ENCODE measurements around the gene ZNRF2.
"Not testable (repeated sequence)": the region's sequence is repeated elsewhere in the genome, so short reads cannot be mapped to it uniquely, and the experiment has no call there.

Gene ZNRF2

DNA sequence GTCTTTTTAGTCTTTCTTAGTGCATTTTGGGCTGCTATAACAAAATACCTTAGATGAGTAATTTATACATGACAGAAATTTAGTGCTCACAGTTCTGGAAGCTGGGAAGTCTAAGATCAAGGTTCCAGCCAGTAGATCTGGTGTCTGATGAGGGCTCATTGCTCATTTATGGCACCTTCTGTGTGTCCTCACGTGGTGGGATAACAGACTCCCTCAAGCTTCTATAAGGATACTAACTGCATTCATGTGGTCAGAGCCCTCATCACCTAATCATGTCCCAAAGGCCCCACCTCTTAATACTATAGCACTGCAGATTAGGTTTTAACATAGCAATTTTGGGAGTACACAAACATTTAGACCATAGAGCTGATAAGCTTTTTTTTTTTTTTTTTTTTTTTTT lies 80.4 kb downstream of the ZNRF2 start:
- Histone ChIP-seq H3K27ac (ENCODE audit: low read length) (no peak overlapping the region), H3K9me3 (ENCODE audit: control insufficient read depth in 1 of 2, low read length in 2 of 2) (no peaks in the 10 kb centered on the region), H3K27me3 (ENCODE audit: low read depth, low read length) (no peaks in the 10 kb centered on the region), H3K4me1 (ENCODE audit: control insufficient read depth in 1 of 2, insufficient read depth in 2 of 2, low read length in 2 of 2) (no peaks in the 10 kb centered on the region), H3K36me3 (ENCODE audit: control insufficient read depth in 1 of 2, insufficient read depth in 2 of 2, low read length in 2 of 2) (no peaks in the 10 kb centered on the region), H3K4me3 (ENCODE audit: low read depth in 1 of 2, low read length in 2 of 2) (no peak overlapping the region)

DNA sequence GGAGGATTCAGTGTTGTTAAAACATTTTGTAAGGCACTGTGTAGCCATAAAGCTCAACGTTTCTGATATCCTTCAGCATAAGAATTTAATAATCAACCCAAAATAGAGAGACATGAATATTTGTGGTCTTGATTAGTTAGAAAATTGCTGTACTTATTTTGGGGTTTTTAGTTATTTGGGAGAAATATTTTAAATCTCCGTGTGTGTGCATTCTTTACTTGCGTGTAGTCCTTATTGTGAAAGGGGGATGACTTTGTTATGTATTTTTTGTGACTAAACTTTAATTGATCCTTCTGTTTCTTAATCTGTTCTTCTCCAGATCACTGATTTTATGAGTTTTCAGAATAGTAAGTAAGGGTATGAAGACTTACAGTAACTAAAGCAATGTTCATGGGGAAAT lies 81.2 kb downstream of the ZNRF2 start:
- no peaks in the 10 kb centered on the region for H3K4me1 ChIP-seq (ENCODE audit: control insufficient read depth in 1 of 2, insufficient read depth in 2 of 2, low read length in 2 of 2)
- H3K4me3 ChIP-seq (ENCODE audit: low read depth in 1 of 2, low read length in 2 of 2), result no peak overlapping the region
- H3K9me3 ChIP-seq (ENCODE audit: control insufficient read depth in 1 of 2, low read length in 2 of 2), result no peaks in the 10 kb centered on the region
- no peak overlapping the region for H3K27ac ChIP-seq (ENCODE audit: low read length)
- H3K27me3 ChIP-seq (ENCODE audit: low read depth, low read length), result no peaks in the 10 kb centered on the region
- H3K36me3 ChIP-seq (ENCODE audit: control insufficient read depth in 1 of 2, insufficient read depth in 2 of 2, low read length in 2 of 2), result no peaks in the 10 kb centered on the region

DNA sequence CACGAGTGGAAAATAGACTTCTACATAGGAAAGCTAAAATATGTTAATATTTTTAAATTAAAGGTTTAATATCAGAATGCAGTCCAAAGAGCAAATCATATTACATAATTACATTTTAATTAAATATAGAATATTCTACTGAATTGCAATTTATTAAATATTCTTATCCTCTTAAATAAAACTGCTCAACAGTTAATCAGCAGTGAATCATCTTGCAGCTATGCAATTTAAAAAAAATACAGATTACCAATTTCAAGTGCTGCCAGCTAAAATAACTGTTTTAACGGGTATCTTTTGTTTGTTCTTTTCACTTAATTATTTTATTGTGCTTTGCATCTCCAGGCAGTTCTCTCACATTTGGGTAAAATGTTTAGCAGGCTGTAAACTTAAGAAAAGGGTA lies 82.2 kb downstream of the ZNRF2 start:
- Histone ChIP-seq H3K4me3 (ENCODE audit: low read depth in 1 of 2, low read length in 2 of 2) (no peak overlapping the region), H3K36me3 (ENCODE audit: control insufficient read depth in 1 of 2, insufficient read depth in 2 of 2, low read length in 2 of 2) (peaks cover under 1 to 4% of the 10 kb centered on the region in 2 donors)

DNA sequence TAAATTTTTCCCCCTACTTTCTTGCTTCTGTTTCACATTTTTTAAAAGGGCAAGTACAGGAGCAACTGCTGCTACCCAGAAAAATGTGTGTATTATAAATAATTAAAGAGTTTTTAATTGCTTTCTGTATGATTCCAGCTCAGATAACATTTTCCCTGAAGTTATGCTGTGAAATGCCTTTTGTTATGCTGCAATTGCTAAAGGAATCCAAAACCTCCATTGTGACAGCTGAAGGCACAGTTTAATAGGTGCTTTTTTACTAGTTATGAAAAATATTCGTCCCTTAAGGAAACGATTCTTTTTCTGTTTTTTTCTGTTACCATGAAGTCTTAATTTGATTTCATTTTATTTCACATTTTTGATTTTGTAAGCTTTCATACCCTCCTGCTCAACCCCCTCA lies 83.2 kb downstream of the ZNRF2 start:
- Histone ChIP-seq H3K9me3 (ENCODE audit: control insufficient read depth in 1 of 2, low read length in 2 of 2) (no peaks in the 10 kb centered on the region), H3K4me1 (ENCODE audit: control insufficient read depth in 1 of 2, insufficient read depth in 2 of 2, low read length in 2 of 2) (no peaks in the 10 kb centered on the region), H3K4me3 (ENCODE audit: low read depth in 1 of 2, low read length in 2 of 2) (no peak overlapping the region), H3K36me3 (ENCODE audit: control insufficient read depth in 1 of 2, insufficient read depth in 2 of 2, low read length in 2 of 2) (peaks cover 4 to 7% of the 10 kb centered on the region in 2 donors), H3K27ac (ENCODE audit: low read length) (no peak overlapping the region), H3K27me3 (ENCODE audit: low read depth, low read length) (no peaks in the 10 kb centered on the region)

More for the DNA sequence above, 82.2 kb downstream of the ZNRF2 start:
- no peaks in the 10 kb centered on the region for H3K4me1 ChIP-seq (ENCODE audit: control insufficient read depth in 1 of 2, insufficient read depth in 2 of 2, low read length in 2 of 2)
- no peaks in the 10 kb centered on the region for H3K9me3 ChIP-seq (ENCODE audit: control insufficient read depth in 1 of 2, low read length in 2 of 2)
- H3K27me3 ChIP-seq (ENCODE audit: low read depth, low read length), result no peaks in the 10 kb centered on the region
- H3K27ac ChIP-seq (ENCODE audit: low read length), result no peak overlapping the region

DNA sequence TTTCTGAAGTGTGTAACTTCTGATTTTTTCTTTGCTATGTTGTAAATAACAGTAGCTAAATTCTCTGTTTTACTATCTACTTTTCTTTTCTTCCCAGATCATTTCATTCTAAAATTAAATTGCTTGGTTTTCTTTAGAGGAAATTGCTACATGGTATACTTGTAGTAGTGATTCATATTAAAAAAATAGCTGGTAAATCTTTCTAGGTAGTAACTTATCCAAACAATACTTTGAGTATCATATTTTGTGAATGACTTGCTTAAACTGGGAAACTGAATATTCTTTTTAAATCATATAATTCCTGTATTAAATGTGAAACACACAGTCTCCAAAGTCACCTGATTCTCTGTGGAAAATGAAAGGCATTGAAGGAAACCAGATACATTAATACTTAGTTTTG lies 85.5 kb downstream of the ZNRF2 start:
- Histone ChIP-seq H3K4me1 (ENCODE audit: control insufficient read depth in 1 of 2, insufficient read depth in 2 of 2, low read length in 2 of 2) (no peaks in the 10 kb centered on the region), H3K9me3 (ENCODE audit: control insufficient read depth in 1 of 2, low read length in 2 of 2) (no peaks in the 10 kb centered on the region), H3K36me3 (ENCODE audit: control insufficient read depth in 1 of 2, insufficient read depth in 2 of 2, low read length in 2 of 2) (peaks cover 4 to 7% of the 10 kb centered on the region in 2 donors), H3K27ac (ENCODE audit: low read length) (no peak overlapping the region), H3K4me3 (ENCODE audit: low read depth in 1 of 2, low read length in 2 of 2) (no peak overlapping the region), H3K27me3 (ENCODE audit: low read depth, low read length) (no peaks in the 10 kb centered on the region)

DNA sequence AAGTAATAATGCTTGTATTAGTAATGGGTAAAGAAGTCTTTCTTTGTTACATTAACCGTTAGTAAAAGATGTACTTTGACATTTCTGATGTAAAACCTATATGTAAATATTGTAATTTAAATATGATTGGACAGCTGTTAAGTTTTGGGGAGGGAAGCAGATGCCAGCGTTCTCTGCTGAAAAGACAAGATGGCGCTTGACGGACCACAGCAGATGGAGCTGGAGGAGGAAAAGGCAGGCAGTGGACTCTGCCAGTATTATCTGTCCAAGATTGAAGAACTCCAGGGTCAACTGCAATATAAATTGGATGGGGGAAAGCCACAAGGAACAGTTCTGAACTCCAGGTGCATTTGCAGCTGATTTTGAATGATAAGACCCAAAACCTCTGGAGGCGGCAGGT lies 86.9 kb downstream of the ZNRF2 start:
- H3K9me3 ChIP-seq (ENCODE audit: control insufficient read depth in 1 of 2, low read length in 2 of 2), result no peaks in the 10 kb centered on the region

DNA sequence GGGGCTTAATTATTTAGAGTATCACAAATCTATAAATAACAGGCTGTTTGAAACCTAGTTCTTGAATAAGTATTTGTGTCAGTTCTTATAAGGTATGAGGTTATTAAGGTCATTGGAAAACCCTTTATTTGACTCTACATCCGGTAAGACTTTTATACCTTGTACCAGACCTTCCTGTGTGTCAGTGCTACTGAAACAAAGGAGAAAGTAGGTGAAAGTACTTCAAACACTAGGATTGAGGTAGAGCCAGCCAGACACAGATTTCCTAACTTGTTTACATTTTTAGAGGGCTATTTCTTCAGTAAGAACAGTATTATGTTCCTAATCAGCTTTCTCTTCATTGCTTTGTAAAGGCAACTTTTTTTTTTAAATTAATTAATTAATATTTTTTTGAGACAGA lies 93.9 kb downstream of the ZNRF2 start:
- Histone ChIP-seq H3K4me1 (ENCODE audit: control insufficient read depth in 1 of 2, insufficient read depth in 2 of 2, low read length in 2 of 2) (no peaks in the 10 kb centered on the region), H3K4me3 (ENCODE audit: low read depth in 1 of 2, low read length in 2 of 2) (no peak overlapping the region), H3K27ac (ENCODE audit: low read length) (no peak overlapping the region), H3K9me3 (ENCODE audit: control insufficient read depth in 1 of 2, low read length in 2 of 2) (no peaks in the 10 kb centered on the region), H3K36me3 (ENCODE audit: control insufficient read depth in 1 of 2, insufficient read depth in 2 of 2, low read length in 2 of 2) (no peaks in the 10 kb centered on the region), H3K27me3 (ENCODE audit: low read depth, low read length) (no peaks in the 10 kb centered on the region)

More for the DNA sequence above, 86.9 kb downstream of the ZNRF2 start:
- no peaks in the 10 kb centered on the region for H3K27me3 ChIP-seq (ENCODE audit: low read depth, low read length)
- H3K4me1 ChIP-seq (ENCODE audit: control insufficient read depth in 1 of 2, insufficient read depth in 2 of 2, low read length in 2 of 2), result no peaks in the 10 kb centered on the region
- H3K27ac ChIP-seq (ENCODE audit: low read length), result no peak overlapping the region
- H3K36me3 ChIP-seq (ENCODE audit: control insufficient read depth in 1 of 2, insufficient read depth in 2 of 2, low read length in 2 of 2), result peaks cover 4 to 7% of the 10 kb centered on the region in 2 donors
- no peak overlapping the region for H3K4me3 ChIP-seq (ENCODE audit: low read depth in 1 of 2, low read length in 2 of 2)

DNA sequence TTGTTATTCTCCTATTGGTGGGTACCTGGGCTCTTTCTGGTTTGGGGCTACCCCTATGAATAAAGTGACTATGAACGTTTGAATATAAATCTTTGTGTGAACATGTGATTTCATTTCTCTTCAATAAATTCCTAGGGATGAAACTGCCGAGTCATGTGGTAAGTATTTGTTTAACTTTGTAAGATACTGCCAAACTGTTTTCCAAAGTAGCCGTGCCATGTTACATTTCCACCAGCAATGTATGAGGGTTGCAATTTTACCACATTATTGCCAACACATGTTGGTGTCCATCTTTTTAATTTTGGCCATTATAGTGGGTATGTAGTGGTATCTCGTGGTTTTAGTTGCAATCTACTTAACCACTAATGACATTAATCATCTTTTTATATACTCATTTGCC lies 94.7 kb downstream of the ZNRF2 start:
- no peaks in the 10 kb centered on the region for H3K36me3 ChIP-seq (ENCODE audit: control insufficient read depth in 1 of 2, insufficient read depth in 2 of 2, low read length in 2 of 2)
- H3K27me3 ChIP-seq (ENCODE audit: low read depth, low read length), result no peaks in the 10 kb centered on the region
- H3K4me3 ChIP-seq (ENCODE audit: low read depth in 1 of 2, low read length in 2 of 2), result no peak overlapping the region
- no peaks in the 10 kb centered on the region for H3K9me3 ChIP-seq (ENCODE audit: control insufficient read depth in 1 of 2, low read length in 2 of 2)
- no peaks in the 10 kb centered on the region for H3K4me1 ChIP-seq (ENCODE audit: control insufficient read depth in 1 of 2, insufficient read depth in 2 of 2, low read length in 2 of 2)
- no peak overlapping the region for H3K27ac ChIP-seq (ENCODE audit: low read length)

DNA sequence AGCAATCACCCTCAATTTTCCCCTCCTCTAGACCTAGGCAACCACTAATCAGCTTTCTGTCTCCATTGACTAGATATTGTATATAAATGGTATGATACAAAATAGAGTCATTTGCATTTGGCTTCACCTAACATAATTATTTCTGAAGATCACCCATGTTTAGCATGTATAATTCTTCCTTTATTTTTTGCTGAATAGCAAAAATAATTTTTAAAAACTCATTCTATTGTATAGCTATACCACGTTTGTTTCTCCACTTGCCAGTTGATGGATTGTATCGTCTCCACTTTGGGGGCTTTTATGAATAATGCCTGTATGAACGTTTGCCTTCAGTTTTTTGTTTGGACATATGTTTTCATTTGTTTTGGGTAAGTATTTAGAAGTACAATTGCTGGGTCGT lies 95.3 kb downstream of the ZNRF2 start:
- Histone ChIP-seq H3K4me3 (ENCODE audit: low read depth in 1 of 2, low read length in 2 of 2) (no peak overlapping the region), H3K36me3 (ENCODE audit: control insufficient read depth in 1 of 2, insufficient read depth in 2 of 2, low read length in 2 of 2) (no peaks in the 10 kb centered on the region), H3K27me3 (ENCODE audit: low read depth, low read length) (no peaks in the 10 kb centered on the region), H3K4me1 (ENCODE audit: control insufficient read depth in 1 of 2, insufficient read depth in 2 of 2, low read length in 2 of 2) (no peaks in the 10 kb centered on the region), H3K27ac (ENCODE audit: low read length) (no peak overlapping the region), H3K9me3 (ENCODE audit: control insufficient read depth in 1 of 2, low read length in 2 of 2) (no peaks in the 10 kb centered on the region)

DNA sequence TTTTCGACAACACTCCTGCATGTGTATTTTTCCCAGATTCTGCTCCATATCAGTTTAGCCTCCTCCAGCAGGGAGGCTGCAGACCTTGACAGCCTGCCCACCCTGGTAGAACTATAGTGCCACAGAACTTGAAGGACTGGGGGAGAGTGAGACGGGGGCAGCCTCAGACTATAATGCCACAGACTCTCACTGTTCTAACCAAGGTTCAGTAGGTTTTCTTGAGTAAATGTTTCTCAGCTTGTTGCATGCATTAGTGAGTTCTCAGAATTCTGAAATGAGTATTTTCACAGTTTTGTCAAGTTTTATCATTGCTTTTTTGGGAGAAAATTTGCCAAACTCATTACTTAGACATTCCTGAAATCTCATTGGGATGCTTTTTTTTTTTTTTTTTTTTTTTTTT lies 95.9 kb downstream of the ZNRF2 start:
- H3K27ac ChIP-seq (ENCODE audit: low read length), result no peak overlapping the region
- H3K9me3 ChIP-seq (ENCODE audit: control insufficient read depth in 1 of 2, low read length in 2 of 2), result no peaks in the 10 kb centered on the region
- no peaks in the 10 kb centered on the region for H3K27me3 ChIP-seq (ENCODE audit: low read depth, low read length)
- no peaks in the 10 kb centered on the region for H3K36me3 ChIP-seq (ENCODE audit: control insufficient read depth in 1 of 2, insufficient read depth in 2 of 2, low read length in 2 of 2)
- no peak overlapping the region for H3K4me3 ChIP-seq (ENCODE audit: low read depth in 1 of 2, low read length in 2 of 2)
- no peaks in the 10 kb centered on the region for H3K4me1 ChIP-seq (ENCODE audit: control insufficient read depth in 1 of 2, insufficient read depth in 2 of 2, low read length in 2 of 2)

DNA sequence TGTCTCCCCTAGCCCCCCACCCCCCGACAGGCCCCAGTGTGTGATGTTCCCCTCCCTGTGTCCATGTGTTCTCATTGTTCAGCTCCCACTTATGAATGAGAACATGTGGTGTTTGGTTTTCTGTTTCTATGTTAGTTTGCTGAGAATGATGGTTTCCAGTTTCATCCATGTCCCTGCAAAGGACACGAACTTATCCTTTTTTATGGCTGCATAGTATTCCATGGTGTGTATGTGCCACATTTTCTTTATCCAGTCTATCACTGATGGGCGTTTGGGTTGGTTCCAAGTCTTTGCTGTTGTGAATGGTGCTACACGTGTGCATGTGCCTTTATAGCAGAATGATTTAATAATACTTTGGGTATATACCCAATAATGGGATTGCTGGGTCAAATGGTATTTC lies 96.4 kb downstream of the ZNRF2 start:
- H3K4me3 ChIP-seq (ENCODE audit: low read depth in 1 of 2, low read length in 2 of 2); H3K27ac ChIP-seq (ENCODE audit: low read length); H3K4me1 ChIP-seq (ENCODE audit: control insufficient read depth in 1 of 2, insufficient read depth in 2 of 2, low read length in 2 of 2); H3K9me3 ChIP-seq (ENCODE audit: control insufficient read depth in 1 of 2, low read length in 2 of 2); H3K36me3 ChIP-seq (ENCODE audit: control insufficient read depth in 1 of 2, insufficient read depth in 2 of 2, low read length in 2 of 2); H3K27me3 ChIP-seq (ENCODE audit: low read depth, low read length): not testable (repeated sequence)

DNA sequence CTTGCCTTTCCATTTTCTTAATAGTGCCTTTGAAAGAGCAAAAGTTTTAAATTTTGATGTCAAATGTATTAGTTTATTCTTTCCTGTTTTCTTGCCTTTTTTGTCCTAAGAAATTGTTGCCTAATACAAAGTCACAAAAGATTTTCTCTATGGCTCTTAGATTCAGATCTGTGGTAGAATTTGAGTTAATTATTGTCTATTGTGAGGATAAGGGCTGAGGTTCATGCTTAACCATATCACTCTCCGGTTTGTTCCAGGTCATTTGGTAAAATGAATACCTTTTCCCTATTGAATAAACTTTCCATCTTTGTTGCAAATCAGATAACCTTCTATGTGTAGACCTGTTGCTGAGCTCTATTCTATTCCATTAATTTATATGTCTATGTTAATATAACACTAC lies 98.2 kb downstream of the ZNRF2 start:
- H3K4me3 ChIP-seq (ENCODE audit: low read depth in 1 of 2, low read length in 2 of 2), result no peak overlapping the region
- no peak overlapping the region for H3K27ac ChIP-seq (ENCODE audit: low read length)
- no peaks in the 10 kb centered on the region for H3K27me3 ChIP-seq (ENCODE audit: low read depth, low read length)
- H3K4me1 ChIP-seq (ENCODE audit: control insufficient read depth in 1 of 2, insufficient read depth in 2 of 2, low read length in 2 of 2), result no peaks in the 10 kb centered on the region
- H3K9me3 ChIP-seq (ENCODE audit: control insufficient read depth in 1 of 2, low read length in 2 of 2), result no peaks in the 10 kb centered on the region
- no peaks in the 10 kb centered on the region for H3K36me3 ChIP-seq (ENCODE audit: control insufficient read depth in 1 of 2, insufficient read depth in 2 of 2, low read length in 2 of 2)

All from muscle layer of duodenum (tissue), 2 donors.